SK-N-MC (cell line): Measurements from ENCODE around the gene HIKESHI.
"Not testable (repeated sequence)": the region's sequence is repeated elsewhere in the genome, so short reads cannot be mapped to it uniquely, and the experiment has no call there.

Experiments
- EZH2 ChIP-seq: fragments of 200-600 bp; sonication (generic); IDR thresholded peaks from one replicate; pipeline ENCODE4 v1.6.1; 2017; ENCODE audit warnings: antibody characterized with exemption
- POLR2AphosphoS5 ChIP-seq: IDR thresholded peaks from 2 replicates; pipeline ENCODE4 v1.6.1; 2012; ENCODE audit warnings: mild to moderate bottlenecking, low read depth, low read length, borderline replicate concordance

- not testable (repeated sequence) for TF ChIP-seq POLR2AphosphoS5, EZH2
Measured at GRCh38 chr11:86357412-86357811, 55.4 kb downstream of the HIKESHI start.
